ENCODE results near the gene URB1. TPM values are rescaled to one million over a fixed set of nuclear protein-coding genes. Genes with fewer than 3 reads are reported as not detected.
A peak's percentile ranks its signal among the peaks of the same experiment; 100 is the strongest.

The URB1 gene
- total RNA-seq, 1 donor from 2014 or later = 11.9 TPM

- ATAC-seq = no peak
- intact Hi-C loops (cut with micrococcal nuclease) = no loop called here
- no peak for DNase-seq
Measured at GRCh38 chr21:32351428-32351827, 41.4 kb downstream of the URB1 start.

- no peak for DNase-seq
- ATAC-seq = no peak
- intact Hi-C loops (cut with micrococcal nuclease) = no loop called here
Measured at GRCh38 chr21:32350981-32351380, 41.8 kb downstream of the URB1 start.

DNA sequence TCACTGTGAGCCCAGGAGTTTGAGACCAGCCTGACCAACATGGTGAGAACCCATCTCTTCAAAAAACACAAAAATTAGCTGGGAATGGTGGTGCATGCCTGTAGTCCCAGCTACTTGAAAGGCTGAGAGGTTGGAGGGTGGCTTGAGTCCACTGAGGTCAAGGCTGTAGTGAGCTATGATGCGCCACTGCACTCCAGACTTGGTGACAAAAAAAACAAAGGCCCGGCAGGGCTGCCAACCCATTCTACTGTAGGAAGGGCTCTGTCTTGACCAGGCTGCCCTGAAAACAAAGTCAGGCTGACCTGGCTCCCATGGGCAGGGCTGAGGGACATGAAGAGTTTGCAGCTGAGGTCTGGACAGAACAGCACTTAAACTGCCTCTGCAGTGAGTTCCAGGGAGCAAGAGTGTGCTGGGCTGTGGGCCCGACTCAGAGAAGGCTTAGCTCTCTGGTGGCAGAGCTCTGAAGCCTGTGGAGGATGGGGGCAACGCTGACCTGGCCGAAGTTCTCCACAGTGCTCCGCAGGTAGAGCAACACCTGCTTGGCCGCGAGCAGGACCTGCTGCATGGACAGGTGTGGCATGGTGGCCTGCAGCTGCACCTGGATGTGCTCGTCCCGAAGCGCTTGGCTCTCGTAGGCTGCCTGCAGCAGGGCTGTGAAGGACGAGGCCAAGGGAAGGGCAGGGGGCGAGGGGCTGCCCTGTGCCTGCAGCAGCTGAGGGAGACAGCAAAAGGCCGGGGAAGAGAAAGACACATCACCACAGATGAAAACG lies 42.4 kb downstream of the URB1 start:
- intact Hi-C loops (cut with micrococcal nuclease) = no loop called here
- DNase-seq (no peak), ATAC-seq (no peak)

DNA sequence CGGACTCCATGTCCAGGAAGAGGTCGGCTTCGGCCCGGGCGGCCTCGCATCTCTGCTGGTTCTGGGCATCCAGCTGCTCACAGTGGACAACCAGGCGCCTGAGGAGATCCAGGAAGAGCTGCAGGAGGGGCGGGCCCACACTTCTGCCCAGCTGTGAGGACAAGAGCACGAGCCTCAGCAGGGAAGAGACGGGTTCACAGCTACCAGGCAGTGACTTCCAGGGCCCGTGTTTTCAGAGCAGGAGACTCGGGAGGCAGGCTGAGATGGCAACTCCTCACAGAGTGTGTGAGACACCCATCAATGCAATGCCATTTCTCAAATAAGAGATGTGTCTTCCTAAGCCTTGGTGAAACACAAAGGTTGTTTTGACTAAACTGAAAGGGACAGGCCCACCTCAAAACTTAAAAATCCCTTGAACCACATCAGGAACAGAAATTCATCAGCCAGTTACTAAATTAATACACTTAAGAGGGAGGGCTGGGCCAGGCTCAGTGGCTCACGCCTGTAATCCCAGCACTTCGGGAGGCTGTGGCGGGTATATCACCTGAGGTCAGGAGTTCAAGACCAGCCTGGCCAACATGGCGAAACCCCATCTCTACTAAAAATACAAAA lies 43.4 kb downstream of the URB1 start:
- DNase-seq = no peak
- no peak for ATAC-seq
- intact Hi-C loops (cut with micrococcal nuclease) = no loop called here

- no peak for DNase-seq
- intact Hi-C loops (cut with micrococcal nuclease) = no loop called here
- ATAC-seq = no peak
Measured at GRCh38 chr21:32348604-32349332, 44.0 kb downstream of the URB1 start.

DNA sequence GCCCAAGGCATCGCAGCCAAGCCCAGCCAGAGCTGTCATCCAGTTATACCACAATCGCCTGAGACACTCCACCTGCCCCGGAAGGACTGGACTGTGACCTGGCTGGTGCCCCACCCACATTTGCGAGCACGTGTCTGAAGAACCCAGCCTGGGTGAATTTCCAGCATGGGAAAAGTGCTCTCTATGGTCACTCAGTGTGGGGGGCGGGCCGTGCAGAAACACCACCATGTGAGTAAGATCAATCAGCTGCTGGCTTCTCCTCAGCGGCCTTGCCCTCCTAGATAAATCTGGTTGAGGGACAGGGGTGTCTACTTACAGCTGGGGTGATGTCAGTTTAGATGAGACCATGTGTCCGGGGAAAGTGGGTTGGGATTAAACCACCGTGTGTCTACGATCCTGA lies 44.8 kb downstream of the URB1 start:
- ATAC-seq (no peak), DNase-seq (no peak)
- intact Hi-C loops (cut with micrococcal nuclease) = no loop called here

GRCh38 chr21:32347351-32347750 lies 45.5 kb downstream of the URB1 start:
- intact Hi-C loops (cut with micrococcal nuclease) = no loop called here
- ATAC-seq = no peak
- DNase-seq = no peak

DNA sequence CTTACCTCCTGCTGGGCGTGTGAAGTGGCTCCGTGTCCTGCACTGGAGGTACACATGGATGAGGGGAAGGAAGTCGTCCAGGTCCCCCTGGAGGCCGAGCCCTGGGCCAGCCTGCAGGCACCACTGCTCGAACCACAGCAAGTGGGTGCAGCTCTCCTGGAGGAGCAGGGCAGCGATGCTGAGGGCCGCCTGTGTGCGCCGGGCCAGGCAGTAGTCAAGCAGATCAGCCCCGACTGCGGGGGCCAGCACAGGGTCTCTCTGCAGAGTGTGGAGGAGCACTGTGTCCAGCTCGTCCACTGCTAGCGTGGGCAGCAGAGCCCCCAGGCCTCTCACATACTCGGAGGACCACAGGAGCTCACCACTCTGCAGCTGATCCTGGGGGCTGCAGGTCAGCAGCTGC lies 45.9 kb downstream of the URB1 start:
- intact Hi-C loops (cut with micrococcal nuclease) = no loop called here
- no peak for ATAC-seq
- DNase-seq = no peak

GRCh38 chr21:32340863-32341848 lies 51.7 kb downstream of the URB1 start:
- ATAC-seq = no peak
- DNase-seq = no peak
- intact Hi-C loops (cut with micrococcal nuclease) = no loop called here

GRCh38 chr21:32338209-32338921 lies 54.4 kb downstream of the URB1 start:
- ATAC-seq (no peak), DNase-seq (no peak)
- intact Hi-C loops (cut with micrococcal nuclease) = no loop called here

DNA sequence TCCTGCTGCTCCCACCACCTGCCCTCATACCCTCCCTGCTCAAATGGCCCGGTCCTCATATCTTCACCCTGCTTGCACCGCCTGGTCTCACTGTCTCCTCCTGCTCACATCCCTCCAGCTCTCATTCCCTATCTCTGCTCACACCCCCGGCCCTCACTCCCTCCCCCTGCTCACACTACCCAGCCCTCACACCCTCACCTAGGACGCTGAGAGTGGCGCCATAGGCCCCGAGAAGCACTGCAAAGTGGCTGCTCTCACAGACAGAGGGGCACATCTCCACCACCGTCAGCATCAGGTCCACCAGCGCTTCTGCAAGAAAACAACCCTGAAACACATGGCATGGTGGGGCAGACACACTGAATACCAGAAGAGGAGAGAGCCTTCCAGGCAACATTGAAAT lies 55.6 kb downstream of the URB1 start:
- ATAC-seq (no peak), DNase-seq (no peak)
- intact Hi-C loops (cut with micrococcal nuclease) = no loop called here

GRCh38 chr21:32336711-32337110 lies 56.1 kb downstream of the URB1 start:
- intact Hi-C loops (cut with micrococcal nuclease) = no loop called here
- DNase-seq (no peak), ATAC-seq (peak; percentile 45)

GRCh38 chr21:32335601-32336575 lies 56.9 kb downstream of the URB1 start:
- intact Hi-C loops (cut with micrococcal nuclease) = no loop called here
- peak; percentile 59 for ATAC-seq
- no peak for DNase-seq

DNA sequence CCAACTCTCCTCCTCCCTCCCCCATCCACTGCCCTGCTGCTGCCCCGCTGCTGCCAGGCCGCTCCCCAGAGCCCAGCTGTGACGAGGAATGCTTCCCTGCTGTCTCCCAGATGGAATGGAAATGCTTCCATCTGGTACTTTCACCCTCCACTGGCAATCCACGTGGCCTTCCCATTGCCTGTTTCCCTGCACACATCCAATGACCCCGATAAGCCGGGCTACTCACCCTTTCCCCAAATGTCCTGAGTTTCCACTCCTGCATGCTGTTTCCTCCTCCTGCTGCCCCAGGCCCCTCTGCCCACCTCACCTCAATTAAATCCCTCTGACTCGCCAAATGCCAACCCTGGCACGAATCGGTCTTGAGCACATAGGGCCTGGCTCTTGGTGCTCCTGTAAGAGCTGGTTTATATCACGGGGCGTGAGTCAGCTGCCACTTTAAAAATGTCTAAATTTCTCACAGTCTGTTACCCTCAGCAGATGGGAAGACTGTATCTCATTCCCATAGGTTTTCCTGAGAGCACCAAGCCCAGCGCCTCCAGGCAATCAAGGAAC lies 57.8 kb downstream of the URB1 start:
- intact Hi-C loops (cut with micrococcal nuclease) = no loop called here
- ATAC-seq (no peak), DNase-seq (no peak)

DNA sequence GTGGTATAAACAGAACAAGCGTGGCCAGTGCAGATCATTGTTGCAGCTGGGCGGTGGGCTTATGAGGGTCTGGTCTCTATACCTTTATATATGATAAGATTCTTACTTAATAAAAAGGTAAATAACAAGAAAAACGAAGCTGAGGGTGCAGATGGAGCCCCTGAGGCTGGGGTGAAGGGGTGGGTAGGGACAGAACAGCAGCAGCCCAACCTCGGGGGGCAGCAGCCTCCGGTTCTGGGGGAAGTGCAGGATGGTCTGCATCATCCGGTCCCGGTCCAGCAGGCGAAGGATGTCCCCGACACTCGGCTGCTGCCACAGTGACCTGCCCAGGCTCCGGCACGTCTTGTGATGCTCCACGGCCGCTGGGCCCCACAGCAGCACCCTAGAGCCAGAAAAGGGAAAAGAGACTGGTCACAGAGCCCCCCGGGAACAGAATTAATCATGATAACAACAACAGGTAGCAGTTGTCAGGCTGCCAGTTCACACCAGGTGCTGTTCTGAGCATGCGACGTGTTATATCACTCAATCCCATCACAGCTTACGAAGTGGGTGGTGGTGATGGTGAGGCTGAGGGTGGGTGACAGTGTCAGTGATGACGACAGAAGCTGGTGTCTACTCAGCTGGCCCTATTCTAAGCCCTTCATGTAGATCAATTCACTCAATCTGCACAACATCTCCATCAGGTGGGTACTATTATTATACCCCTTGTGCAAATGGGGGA lies 58.7 kb downstream of the URB1 start:
- ATAC-seq (no peak), DNase-seq (no peak)

DNA sequence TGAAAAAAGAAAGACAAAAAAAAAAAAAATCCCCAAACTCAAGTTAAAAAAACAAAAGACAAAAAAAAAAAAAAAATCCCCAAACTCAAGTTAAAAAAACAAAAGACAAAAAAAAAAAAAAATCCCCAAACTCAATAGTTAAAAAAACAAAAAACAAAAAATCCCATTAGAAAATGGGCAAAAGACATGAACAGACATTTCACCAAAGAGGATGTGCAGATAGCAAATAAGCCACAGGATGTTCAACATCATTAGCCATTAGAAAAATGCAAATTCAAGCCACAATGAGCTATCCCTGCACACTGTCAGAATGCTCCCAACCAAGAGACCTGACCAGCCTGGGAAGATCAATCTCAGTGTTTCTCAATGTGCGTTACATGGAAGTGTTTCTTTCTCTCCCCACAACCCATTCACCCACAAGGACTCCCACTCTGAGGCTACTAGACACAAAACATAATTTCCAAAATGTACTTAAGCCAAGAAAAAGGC lies 60.3 kb downstream of the URB1 start:
- no peak for ATAC-seq
- intact Hi-C loops (cut with micrococcal nuclease) = no loop called here
- DNase-seq = no peak

More for the DNA sequence above, 58.7 kb downstream of the URB1 start:
- intact Hi-C loops (cut with micrococcal nuclease) = no loop called here
